Measurements from ENCODE around the gene IRF1.
"Not testable (repeated sequence)": the region's sequence is repeated elsewhere in the genome, so short reads cannot be mapped to it uniquely, and the experiment has no call there.

Gene IRF1

DNA sequence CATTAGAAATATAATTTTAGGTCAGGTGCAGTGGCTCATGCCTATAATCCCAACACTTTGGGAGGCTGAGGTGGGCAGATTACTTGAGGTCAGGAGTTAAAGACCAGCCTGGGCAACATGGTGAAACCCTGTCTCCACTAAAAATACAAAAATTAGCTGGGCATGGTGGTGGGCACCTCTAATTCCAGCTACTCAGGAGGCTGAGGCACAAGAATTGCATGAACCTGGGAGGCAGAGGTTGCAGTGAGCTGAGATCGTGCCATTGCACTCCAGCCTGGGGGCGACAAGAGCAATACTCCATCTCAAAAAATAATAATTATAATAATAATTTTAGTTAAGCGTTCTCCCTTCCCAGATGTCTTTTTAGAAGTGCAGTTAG is 52.3 kb downstream of the IRF1 start:
- not testable (repeated sequence) for DNase-seq

DNA sequence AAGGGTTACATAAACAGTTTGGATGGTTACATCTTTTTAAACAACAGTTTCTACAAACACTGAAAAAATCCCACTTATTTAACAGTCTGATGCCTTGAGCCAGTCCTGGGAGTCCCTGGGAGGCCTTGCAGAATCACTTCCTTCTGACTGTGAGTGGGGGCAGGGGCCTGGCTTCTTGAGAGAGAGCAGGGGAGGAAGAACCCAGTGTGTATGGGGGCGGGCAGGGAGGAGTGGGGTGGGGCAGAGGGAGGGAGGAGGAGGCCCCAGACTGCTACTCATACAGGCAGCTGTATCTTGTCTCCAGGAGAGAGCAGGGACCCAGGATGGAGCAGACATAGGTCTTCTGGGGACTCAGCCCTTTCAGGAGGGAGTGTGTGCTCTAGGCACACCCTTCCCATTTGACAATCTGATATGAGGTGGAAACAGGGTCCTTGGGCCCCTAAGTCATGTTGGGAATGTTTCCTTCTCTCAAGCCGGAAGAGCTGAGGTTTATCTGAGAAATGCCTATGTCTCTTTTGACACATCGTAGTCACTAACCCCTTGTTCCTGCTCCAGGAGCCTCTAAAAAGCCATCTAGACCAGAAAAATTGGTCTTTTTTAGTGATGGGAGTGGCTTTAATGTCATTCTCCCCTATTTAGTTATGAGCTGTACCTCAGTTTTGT is 52.8 kb downstream of the IRF1 start:
- peak; percentile 94 for DNase-seq

DNA sequence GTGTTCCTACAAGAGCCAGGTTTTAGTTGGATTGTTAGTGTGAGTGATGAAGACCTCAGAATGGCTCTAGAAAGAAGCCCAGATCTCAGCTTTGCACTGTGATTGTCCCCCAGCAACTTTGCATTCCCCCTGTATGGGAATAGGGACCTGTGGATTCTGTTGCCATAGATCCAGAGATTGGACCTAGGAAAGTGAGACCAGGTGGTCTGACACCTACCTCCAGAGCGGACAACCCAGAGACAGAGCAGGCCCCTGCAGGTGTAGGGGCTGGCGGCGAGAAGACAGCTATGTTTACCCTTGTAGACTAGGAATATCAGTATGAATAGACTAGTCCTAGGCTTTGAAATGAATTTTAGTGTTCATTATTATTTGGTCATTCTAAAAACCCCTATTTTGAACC is 53.6 kb downstream of the IRF1 start:
- no peak for DNase-seq

DNA sequence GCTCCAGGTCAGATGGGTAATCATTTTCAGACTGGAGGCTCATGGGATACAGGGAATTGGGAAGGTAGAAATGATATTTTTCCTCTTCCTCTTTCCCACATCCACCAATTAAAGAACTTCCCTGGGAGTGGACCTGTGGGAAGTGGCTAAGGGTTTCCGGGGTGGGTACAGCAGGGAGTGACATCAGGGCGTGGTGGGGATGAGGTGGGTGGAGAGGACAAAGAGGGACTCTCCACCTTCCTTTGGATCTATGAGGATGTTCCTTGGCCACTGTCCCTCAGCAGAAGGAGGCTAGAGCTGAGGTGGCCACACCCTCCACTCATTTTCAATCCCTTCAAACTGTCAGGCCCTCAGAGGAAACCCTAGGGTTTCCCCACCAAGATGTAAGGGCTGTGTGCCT is 54.7 kb downstream of the IRF1 start:
- no peak for DNase-seq

DNA sequence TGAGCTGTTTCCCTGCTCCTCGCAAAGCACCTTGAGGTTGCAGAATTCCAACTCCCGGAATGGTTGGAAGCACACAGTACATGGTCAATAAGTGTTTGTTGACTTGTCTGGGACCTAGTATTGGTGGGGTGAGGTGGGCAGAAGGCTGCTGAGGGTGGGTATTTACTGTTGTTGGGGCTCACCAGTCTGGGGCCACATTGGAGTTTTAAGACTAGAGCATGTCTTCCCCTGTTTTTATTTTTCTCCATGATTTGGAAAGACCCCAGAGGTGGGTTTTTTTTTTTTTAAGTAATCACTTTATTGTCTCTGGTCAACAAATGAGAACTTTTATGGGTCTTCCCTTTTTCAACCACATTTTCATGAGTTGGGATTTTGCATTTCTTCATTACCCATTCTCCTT is 55.1 kb downstream of the IRF1 start:
- DNase-seq, result no peak

DNA sequence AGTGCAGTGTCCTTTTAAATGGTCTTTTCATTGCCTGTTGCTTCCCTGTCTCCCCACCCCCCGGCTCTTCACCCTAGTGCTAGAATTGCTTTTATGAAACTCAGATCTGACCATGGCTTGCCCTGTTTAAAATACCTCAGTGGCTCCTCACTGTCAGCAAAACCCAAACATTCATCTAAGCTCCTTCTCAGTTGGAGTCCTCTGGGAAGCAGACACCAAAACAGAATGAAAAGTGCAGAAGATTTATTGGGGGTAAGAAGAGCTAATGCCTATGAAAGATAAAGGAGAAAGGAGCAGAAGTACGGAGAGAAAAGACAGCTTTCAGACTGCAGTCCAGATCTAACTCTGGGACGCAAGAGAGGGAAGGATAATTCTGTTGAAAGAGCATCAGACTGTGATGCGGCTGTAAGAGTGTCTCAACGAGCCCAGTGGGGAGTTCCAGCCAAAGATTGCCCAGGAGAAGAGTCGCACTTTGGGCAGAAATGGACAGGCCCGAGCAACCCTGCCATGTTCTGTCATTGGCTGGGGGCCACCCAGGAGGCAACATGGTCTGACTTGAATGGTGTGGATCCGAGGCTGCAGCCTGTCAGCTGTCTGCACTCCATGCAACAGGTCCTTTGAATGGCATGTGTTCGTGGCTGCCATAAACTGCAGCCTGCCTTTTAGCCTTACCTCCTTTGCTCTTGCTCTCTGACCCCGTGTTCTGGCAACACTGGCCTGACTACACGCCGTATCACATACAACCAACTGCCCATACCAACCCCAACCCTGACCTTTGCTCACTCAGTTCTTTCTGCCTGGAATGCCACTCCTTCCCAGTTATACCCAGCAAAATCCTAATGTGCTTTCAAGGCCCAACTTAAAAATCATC is 55.9 kb downstream of the IRF1 start:
- DNase-seq, result no peak

DNA sequence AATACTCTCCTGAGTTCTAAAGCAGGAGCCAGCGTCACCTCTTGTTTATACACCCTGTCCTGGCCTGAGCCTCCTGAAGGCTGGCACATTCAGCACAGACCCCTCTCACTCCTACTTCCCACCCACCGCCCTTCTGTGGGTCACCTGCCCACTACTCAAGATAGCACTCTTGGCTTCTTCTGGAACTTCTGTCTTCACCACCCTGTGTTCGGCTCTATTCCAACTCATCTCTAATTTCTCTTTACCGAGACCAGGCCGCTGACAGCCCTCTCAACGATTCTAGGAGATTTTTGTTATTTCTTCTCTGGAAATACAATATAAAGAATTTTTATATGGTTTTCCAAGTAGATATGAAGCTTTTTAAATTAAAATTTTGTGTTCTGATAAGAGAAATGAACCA is 57.4 kb downstream of the IRF1 start:
- DNase-seq, result no peak

DNA sequence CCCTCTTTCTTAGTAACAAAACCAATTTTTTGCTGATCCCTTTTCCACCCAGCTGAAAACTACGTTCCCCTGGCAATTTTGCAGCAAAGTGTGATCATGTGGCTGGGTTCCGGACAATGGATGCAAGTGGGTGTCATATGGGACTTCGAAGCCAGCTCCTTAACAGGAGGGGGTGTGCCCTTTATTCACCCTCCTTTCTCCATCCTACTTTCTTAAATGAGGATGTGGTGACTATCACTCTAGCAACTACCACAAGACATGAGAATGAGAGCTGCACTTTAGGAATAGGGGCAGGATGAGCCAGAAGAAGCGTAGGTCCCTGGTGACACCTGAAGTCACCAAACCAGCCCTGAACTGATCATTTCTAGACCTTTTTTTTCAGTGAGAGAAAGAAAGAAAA is 58.9 kb downstream of the IRF1 start:
- no peak for DNase-seq
